Right lung (tissue), 5 donors: Measurements from ENCODE around the gene SMIM44. TPM values are rescaled to one million over a fixed set of nuclear protein-coding genes. Genes with fewer than 3 reads are reported as not detected.

Source experiments
- DNase-seq, 2 donors: peaks; one replicate each; pipeline ENCODE4 v3.0.0-alpha.2; 2013
- polyA plus RNA-seq, 5 donors: library from polyadenylated mRNA; unstranded; fragments of 120-200 nt; gene quantifications; one replicate each; pipeline versions ENCODE4 v1.2.1 to v1.2.3, GENCODE V29; 2013; ENCODE audit warnings: inconsistent platforms in 1 of 5, low replicate concordance in 1 of 5; ENCODE audit not compliant: insufficient read length in 5 of 5, insufficient read depth in 1 of 5

SMIM44 gene
- polyA plus RNA-seq, 5 donors = not detected

GRCh38 chr19:3478409-3479176 lies 4.6 kb downstream of the SMIM44 start:
- no peak for DNase-seq

- no peak for DNase-seq
These were observed 5.3 kb downstream of the SMIM44 start for GRCh38 chr19:3477951-3478350.

GRCh38 chr19:3477506-3477905 lies 5.7 kb downstream of the SMIM44 start:
- no peak for DNase-seq

GRCh38 chr19:3476830-3477229 lies 6.4 kb downstream of the SMIM44 start:
- no peak for DNase-seq

- DNase-seq = no peak
These were observed 7.8 kb downstream of the SMIM44 start for GRCh38 chr19:3475449-3475848.

- no peak for DNase-seq
These were observed 8.6 kb downstream of the SMIM44 start for GRCh38 chr19:3474614-3475013.

GRCh38 chr19:3474010-3474409 lies 9.2 kb downstream of the SMIM44 start:
- DNase-seq = no peak

GRCh38 chr19:3471954-3472655 lies 11.1 kb downstream of the SMIM44 start:
- no peak for DNase-seq

- no peak for DNase-seq
These were observed 12.6 kb downstream of the SMIM44 start for GRCh38 chr19:3470500-3471128.

GRCh38 chr19:3469638-3470499 lies 13.4 kb downstream of the SMIM44 start:
- DNase-seq = no peak

- no peak for DNase-seq
These were observed 15.0 kb downstream of the SMIM44 start for GRCh38 chr19:3468211-3468610.

- DNase-seq = no peak
These were observed 15.6 kb downstream of the SMIM44 start for GRCh38 chr19:3467437-3468198.

- DNase-seq = no peak
These were observed 16.6 kb downstream of the SMIM44 start for GRCh38 chr19:3466635-3467034.

GRCh38 chr19:3465552-3465951 lies 17.7 kb downstream of the SMIM44 start:
- no peak for DNase-seq

GRCh38 chr19:3464587-3465235 lies 18.5 kb downstream of the SMIM44 start:
- DNase-seq = no peak

- DNase-seq = no peak
These were observed 19.3 kb downstream of the SMIM44 start for GRCh38 chr19:3463714-3464586.

GRCh38 chr19:3462991-3463713 lies 20.1 kb downstream of the SMIM44 start:
- no peak for DNase-seq

- no peak for DNase-seq
These were observed 23.2 kb downstream of the SMIM44 start for GRCh38 chr19:3459965-3460582.
